ENCODE results near the gene SLC52A3. TPM values are rescaled to one million over a fixed set of nuclear protein-coding genes. Genes with fewer than 3 reads are reported as not detected.
"Not testable (repeated sequence)": the region's sequence is repeated elsewhere in the genome, so short reads cannot be mapped to it uniquely, and the experiment has no call there.

SLC52A3 gene
- total and polyA plus RNA-seq, 4 experiments from 2014 or later, result not detected

DNA sequence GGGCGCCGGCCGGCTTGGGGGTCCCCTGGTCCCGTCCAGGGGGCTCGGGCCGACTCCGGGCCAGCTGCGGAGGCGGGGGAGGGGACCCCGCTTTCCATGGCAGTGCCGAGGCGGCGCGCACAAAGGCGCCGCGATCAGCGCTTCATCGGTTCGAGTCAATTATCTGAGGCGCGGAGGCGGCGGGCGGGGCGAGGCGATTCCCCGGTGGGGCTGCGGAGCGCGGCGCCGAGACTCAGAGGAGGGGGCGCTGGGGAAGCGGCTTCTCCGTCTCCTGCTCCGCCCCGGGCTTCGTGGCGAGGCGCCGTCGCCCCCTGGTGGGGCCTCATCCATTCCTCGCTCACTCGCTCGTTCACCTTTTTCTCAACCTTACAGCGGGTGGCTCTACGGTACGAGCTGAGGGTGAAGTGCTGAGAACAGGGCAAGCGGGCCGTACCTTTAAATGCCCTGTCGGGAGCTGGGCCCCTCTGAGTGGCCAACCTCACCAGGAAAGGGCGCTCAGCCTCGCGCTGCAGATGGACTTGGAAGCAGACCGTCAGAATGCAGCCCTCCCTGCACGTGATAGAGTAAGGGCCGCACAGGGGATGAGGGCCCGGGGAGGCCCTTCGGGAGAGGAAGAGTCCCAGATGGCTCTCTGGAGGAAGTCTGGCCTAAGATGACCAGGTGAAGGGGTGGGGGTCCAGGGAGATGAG lies 39.9 kb downstream of the SLC52A3 start:
- Histone ChIP-seq H3K27me3 (ENCODE audit: insufficient read depth, low read length) (peaks cover 4% of the 10 kb centered on the region), H3K4me3 (ENCODE audit: low read length in 2 of 2) (no peak overlapping the region), H3K4me1 (ENCODE audit: insufficient read depth, low read length) (peaks cover 4% of the 10 kb centered on the region), H3K9me3 (ENCODE audit: control insufficient read depth in 1 of 2, low read length in 2 of 2) (no peaks in the 10 kb centered on the region), H3K36me3 (ENCODE audit: insufficient read depth, low read length) (no peaks in the 10 kb centered on the region), H3K27ac (ENCODE audit: low read depth, low read length) (no peak overlapping the region)
- POLR2A ChIA-PET (ENCODE audit: partially characterized antibody), result no interaction called here
- peak in 4 of 5 donors; percentile 5 to 19 (median 12) for DNase-seq
- H3K27ac Mint-ChIP-seq, result no peak overlapping the region
- H3K36me3 Mint-ChIP-seq, result no peaks in the 10 kb centered on the region
- CTCF ChIA-PET (ENCODE audit: partially characterized antibody), result interaction anchor here (2.5 kb wide), 1 partner anchor 11 kb away, joined by 6 read pairs; no protein-coding TSS in a partner anchor
- intact Hi-C loops (cut with micrococcal nuclease), result no loop called here
- H3K4me3 Mint-ChIP-seq, result peak overlapping the region in 3 of 8 donors; percentile 36 to 62 (median 45)
- peaks cover 39 to 55% of the 10 kb centered on the region in 2 donors for H3K27me3 Mint-ChIP-seq
- H3K9me3 Mint-ChIP-seq, result peaks cover 0 to 4% (median 0%) of the 10 kb centered on the region in 8 donors
- peaks cover 0 to 15% (median under 1%) of the 10 kb centered on the region in 4 donors for H3K4me1 Mint-ChIP-seq

DNA sequence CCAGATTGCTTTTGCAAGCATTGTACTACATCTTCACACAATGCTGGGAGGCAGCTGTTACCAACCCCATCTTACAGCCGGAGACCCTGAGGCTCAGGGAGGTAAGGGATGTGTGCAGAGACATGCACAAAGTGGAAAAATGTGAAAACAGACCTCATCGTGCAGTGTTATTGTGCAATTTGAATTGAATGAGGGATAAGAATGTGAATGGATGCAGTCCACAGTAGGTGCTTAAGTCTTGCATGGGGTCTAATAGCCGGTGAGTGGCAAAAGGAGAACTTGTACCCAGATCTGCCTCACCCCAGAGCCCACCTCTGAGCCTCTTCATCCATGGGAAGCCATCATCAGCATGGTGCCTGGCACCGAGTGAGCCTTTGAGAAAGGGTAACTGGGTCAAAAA lies 42.1 kb downstream of the SLC52A3 start:
- no peak overlapping the region for H3K27ac Mint-ChIP-seq
- POLR2A ChIA-PET (ENCODE audit: partially characterized antibody), result no interaction called here
- intact Hi-C loops (cut with micrococcal nuclease), result no loop called here
- Histone ChIP-seq H3K9me3 (ENCODE audit: control insufficient read depth in 1 of 2, low read length in 2 of 2) (no peaks in the 10 kb centered on the region), H3K27ac (ENCODE audit: low read depth, low read length) (no peak overlapping the region), H3K36me3 (ENCODE audit: insufficient read depth, low read length) (no peaks in the 10 kb centered on the region), H3K4me1 (ENCODE audit: insufficient read depth, low read length) (peaks cover 4% of the 10 kb centered on the region), H3K27me3 (ENCODE audit: insufficient read depth, low read length) (peaks cover 4% of the 10 kb centered on the region), H3K4me3 (ENCODE audit: low read length in 2 of 2) (no peak overlapping the region)
- H3K4me1 Mint-ChIP-seq, result peaks cover 0 to 15% (median 0%) of the 10 kb centered on the region in 4 donors
- CTCF ChIA-PET (ENCODE audit: partially characterized antibody), result no interaction called here
- H3K27me3 Mint-ChIP-seq, result peaks cover 42 to 52% of the 10 kb centered on the region in 2 donors
- peaks cover 0 to 4% (median 0%) of the 10 kb centered on the region in 8 donors for H3K9me3 Mint-ChIP-seq
- no peaks in the 10 kb centered on the region for H3K36me3 Mint-ChIP-seq
- no peak for DNase-seq
- H3K4me3 Mint-ChIP-seq, result no peak overlapping the region

DNA sequence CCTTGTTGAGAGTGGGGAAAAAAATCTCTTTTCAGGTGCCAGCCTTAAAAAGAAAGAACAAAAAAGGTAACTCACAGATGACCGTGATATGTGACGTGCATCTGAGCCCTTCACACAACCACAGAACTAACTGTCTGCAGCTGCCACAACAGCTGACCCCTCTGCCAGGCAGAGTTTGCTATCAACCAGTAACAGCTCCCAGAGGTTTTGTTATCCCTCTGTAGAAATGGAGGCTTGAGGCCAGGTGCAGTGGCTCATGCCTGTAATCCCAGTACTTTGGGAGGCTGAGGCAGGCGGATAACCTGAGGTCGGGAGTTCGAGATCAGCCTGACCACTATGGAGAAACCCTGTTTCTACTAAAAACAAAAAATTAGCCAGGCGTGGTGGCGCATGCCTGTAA lies 42.8 kb downstream of the SLC52A3 start:
- Histone ChIP-seq H3K4me3 (ENCODE audit: low read length in 2 of 2) (no peak overlapping the region), H3K4me1 (ENCODE audit: insufficient read depth, low read length) (peaks cover 4% of the 10 kb centered on the region), H3K27ac (ENCODE audit: low read depth, low read length) (no peak overlapping the region), H3K36me3 (ENCODE audit: insufficient read depth, low read length) (no peaks in the 10 kb centered on the region), H3K27me3 (ENCODE audit: insufficient read depth, low read length) (peaks cover 4% of the 10 kb centered on the region), H3K9me3 (ENCODE audit: control insufficient read depth in 1 of 2, low read length in 2 of 2) (no peaks in the 10 kb centered on the region)
- ChIA-PET CTCF (ENCODE audit: partially characterized antibody) (no interaction called here), POLR2A (ENCODE audit: partially characterized antibody) (no interaction called here)
- Mint-ChIP-seq H3K27me3 (peaks cover 40 to 49% of the 10 kb centered on the region in 2 donors), H3K9me3 (peaks cover 0 to 4% (median 0%) of the 10 kb centered on the region in 8 donors), H3K4me1 (peaks cover 0 to 15% (median 0%) of the 10 kb centered on the region in 4 donors), H3K27ac (no peak overlapping the region), H3K36me3 (no peaks in the 10 kb centered on the region), H3K4me3 (no peak overlapping the region)
- no peak for DNase-seq
- intact Hi-C loops (cut with micrococcal nuclease), result no loop called here

DNA sequence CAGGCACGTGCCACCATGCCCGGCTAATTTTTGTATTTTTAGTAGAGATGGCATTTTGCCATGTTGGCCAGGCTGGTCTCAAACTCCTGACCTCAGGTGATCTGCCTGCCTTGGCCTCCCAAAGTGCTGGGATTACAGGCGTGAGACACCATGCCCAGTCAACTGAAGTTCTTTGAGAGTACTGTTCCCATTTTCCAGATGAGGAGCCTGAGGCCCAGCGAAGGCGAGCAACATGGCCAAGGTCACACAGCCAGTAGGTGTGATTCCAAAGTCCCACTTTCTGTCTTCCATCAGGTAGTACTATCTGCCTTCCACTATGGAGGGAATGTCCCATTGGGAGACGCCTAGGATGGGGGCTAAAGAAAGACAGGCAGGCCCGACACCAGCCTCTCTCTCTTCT lies 43.5 kb downstream of the SLC52A3 start:
- H3K27ac Mint-ChIP-seq; H3K27ac ChIP-seq (ENCODE audit: low read depth, low read length); H3K9me3 ChIP-seq (ENCODE audit: control insufficient read depth in 1 of 2, low read length in 2 of 2); intact Hi-C loops (cut with micrococcal nuclease); H3K9me3 Mint-ChIP-seq; H3K36me3 Mint-ChIP-seq; CTCF ChIA-PET (ENCODE audit: partially characterized antibody); H3K27me3 ChIP-seq (ENCODE audit: insufficient read depth, low read length); H3K4me1 ChIP-seq (ENCODE audit: insufficient read depth, low read length); POLR2A ChIA-PET (ENCODE audit: partially characterized antibody); H3K4me3 ChIP-seq (ENCODE audit: low read length in 2 of 2); H3K36me3 ChIP-seq (ENCODE audit: insufficient read depth, low read length); DNase-seq; H3K4me3 Mint-ChIP-seq: not testable (repeated sequence)
- peaks cover 0 to 15% (median 0%) of the 10 kb centered on the region in 4 donors for H3K4me1 Mint-ChIP-seq
- H3K27me3 Mint-ChIP-seq, result peaks cover 36 to 50% of the 10 kb centered on the region in 2 donors

DNA sequence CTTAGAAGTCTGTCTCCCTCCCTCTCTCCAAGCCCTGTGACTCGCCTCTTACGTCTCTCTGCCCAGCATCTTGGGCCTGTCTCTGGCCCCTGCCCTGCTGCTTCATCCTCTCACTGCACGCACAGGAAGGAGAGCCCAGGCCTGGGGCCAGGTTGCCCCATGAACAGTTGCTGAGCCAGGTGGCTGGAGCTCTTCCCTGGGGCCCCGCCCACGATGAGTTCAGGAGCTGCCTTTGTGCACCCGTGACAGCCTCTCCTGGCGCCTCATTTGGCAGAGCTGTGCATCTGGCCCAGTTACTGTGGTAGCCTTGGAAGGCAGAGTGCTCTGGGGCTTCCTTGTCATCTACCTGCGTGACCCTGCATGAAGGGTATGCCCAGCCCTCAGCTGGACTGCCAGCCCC lies 44.5 kb downstream of the SLC52A3 start:
- POLR2A ChIA-PET (ENCODE audit: partially characterized antibody), result no interaction called here
- intact Hi-C loops (cut with micrococcal nuclease), result no loop called here

DNA sequence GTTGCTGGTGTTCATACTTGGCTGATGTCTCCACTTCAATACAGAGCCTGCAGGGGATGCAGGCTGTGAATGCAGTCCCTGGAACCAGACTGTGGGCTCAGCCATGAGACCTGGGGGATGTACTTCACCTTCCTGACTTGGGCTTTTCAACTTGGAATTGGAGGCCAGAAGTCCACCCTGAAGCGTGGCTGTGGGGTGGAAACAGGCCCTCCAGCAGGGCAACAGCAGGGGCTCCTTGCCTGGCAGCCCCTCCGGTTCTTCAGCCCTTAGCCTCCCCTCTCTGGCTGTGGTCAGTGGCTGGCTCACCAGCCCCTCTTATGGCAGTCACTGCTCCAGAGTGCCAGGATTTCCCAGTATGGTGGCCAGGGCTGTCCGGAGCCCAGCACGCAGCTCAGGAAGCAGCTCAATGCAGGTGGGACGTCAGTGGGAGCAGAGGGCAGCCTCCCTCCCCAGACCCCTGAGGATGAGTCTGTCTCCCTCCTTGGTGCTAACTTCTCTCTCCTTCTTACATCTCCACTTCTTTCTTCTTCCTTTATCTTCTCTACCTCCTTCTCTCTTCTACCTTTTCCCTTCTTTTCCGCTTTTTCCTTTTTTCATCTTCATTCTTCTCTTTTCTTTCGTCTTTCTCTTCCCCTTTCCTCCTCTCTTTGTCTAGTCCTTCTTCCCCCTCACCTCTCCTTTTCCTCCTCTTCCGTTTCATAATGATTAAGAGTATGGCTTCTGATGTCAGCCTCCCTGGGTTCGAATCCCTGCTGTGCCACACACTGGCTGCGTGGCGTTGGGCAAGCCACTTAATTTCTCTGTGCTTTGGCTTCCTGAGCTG lies 45.3 kb downstream of the SLC52A3 start:
- Histone ChIP-seq H3K9me3 (ENCODE audit: control insufficient read depth in 1 of 2, low read length in 2 of 2) (no peaks in the 10 kb centered on the region), H3K4me3 (ENCODE audit: low read length in 2 of 2) (no peak overlapping the region), H3K4me1 (ENCODE audit: insufficient read depth, low read length) (no peaks in the 10 kb centered on the region), H3K36me3 (ENCODE audit: insufficient read depth, low read length) (no peaks in the 10 kb centered on the region), H3K27me3 (ENCODE audit: insufficient read depth, low read length) (no peaks in the 10 kb centered on the region), H3K27ac (ENCODE audit: low read depth, low read length) (no peak overlapping the region)
- Mint-ChIP-seq H3K27ac (no peak overlapping the region), H3K27me3 (peaks cover 32 to 49% of the 10 kb centered on the region in 2 donors), H3K4me3 (no peak overlapping the region), H3K9me3 (peaks cover 0 to 2% (median 0%) of the 10 kb centered on the region in 8 donors), H3K36me3 (no peaks in the 10 kb centered on the region), H3K4me1 (peaks cover 0 to 5% (median 0%) of the 10 kb centered on the region in 4 donors)
- ChIA-PET POLR2A (ENCODE audit: partially characterized antibody) (no interaction called here), CTCF (ENCODE audit: partially characterized antibody) (no interaction called here)
- intact Hi-C loops (cut with micrococcal nuclease), result no loop called here
- DNase-seq, result no peak

More for the DNA sequence above, 44.5 kb downstream of the SLC52A3 start:
- no peak overlapping the region for H3K4me3 ChIP-seq (ENCODE audit: low read length in 2 of 2)
- peaks cover 2% of the 10 kb centered on the region for H3K27me3 ChIP-seq (ENCODE audit: insufficient read depth, low read length)
- peaks cover 0 to 9% (median 0%) of the 10 kb centered on the region in 4 donors for H3K4me1 Mint-ChIP-seq
- no peak overlapping the region for H3K27ac Mint-ChIP-seq
- no peak for DNase-seq
- H3K9me3 ChIP-seq (ENCODE audit: control insufficient read depth in 1 of 2, low read length in 2 of 2), result no peaks in the 10 kb centered on the region
- H3K4me3 Mint-ChIP-seq, result no peak overlapping the region
- CTCF ChIA-PET (ENCODE audit: partially characterized antibody), result no interaction called here
- H3K27ac ChIP-seq (ENCODE audit: low read depth, low read length), result no peak overlapping the region
- H3K9me3 Mint-ChIP-seq, result peaks cover 0 to 2% (median 0%) of the 10 kb centered on the region in 8 donors
- H3K4me1 ChIP-seq (ENCODE audit: insufficient read depth, low read length), result peaks cover 4% of the 10 kb centered on the region
- peaks cover 34 to 48% of the 10 kb centered on the region in 2 donors for H3K27me3 Mint-ChIP-seq
- H3K36me3 ChIP-seq (ENCODE audit: insufficient read depth, low read length), result no peaks in the 10 kb centered on the region
- no peaks in the 10 kb centered on the region for H3K36me3 Mint-ChIP-seq

DNA sequence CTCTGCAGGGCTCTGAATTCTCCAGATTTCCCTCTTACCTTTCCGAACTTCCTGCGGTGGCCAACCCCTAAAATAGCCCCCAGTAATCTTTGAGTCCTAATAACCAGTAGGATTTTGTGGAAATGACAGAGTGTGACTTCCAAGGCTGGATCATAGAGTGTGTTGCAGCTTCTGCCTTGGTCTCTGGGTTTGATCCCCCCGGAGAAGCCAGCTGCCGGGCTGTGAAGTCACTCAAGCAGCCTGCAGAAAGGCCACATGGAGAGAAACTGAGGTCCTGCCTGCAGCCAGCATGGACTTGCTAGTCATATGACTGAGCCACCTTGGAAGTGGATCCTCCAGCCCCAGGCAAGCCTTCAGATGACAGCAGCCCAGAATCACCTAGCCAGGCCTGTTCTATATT lies 46.4 kb downstream of the SLC52A3 start:
- no peaks in the 10 kb centered on the region for H3K9me3 ChIP-seq (ENCODE audit: control insufficient read depth in 1 of 2, low read length in 2 of 2)
- POLR2A ChIA-PET (ENCODE audit: partially characterized antibody), result no interaction called here
- no peaks in the 10 kb centered on the region for H3K36me3 Mint-ChIP-seq
- peaks cover 30 to 47% of the 10 kb centered on the region in 2 donors for H3K27me3 Mint-ChIP-seq
- peaks cover 0 to 2% (median 0%) of the 10 kb centered on the region in 8 donors for H3K9me3 Mint-ChIP-seq
- CTCF ChIA-PET (ENCODE audit: partially characterized antibody), result no interaction called here
- H3K4me1 ChIP-seq (ENCODE audit: insufficient read depth, low read length), result no peaks in the 10 kb centered on the region
- H3K36me3 ChIP-seq (ENCODE audit: insufficient read depth, low read length), result no peaks in the 10 kb centered on the region
- peaks cover 0 to under 1% (median 0%) of the 10 kb centered on the region in 4 donors for H3K4me1 Mint-ChIP-seq
- no peak for DNase-seq
- no peak overlapping the region for H3K4me3 Mint-ChIP-seq
- H3K27ac ChIP-seq (ENCODE audit: low read depth, low read length), result no peak overlapping the region
- H3K27ac Mint-ChIP-seq, result no peak overlapping the region
- no peak overlapping the region for H3K4me3 ChIP-seq (ENCODE audit: low read length in 2 of 2)
- intact Hi-C loops (cut with micrococcal nuclease), result no loop called here
- no peaks in the 10 kb centered on the region for H3K27me3 ChIP-seq (ENCODE audit: insufficient read depth, low read length)
